ENCODE measurements around the gene ST3GAL3.
"Not testable (repeated sequence)": the region's sequence is repeated elsewhere in the genome, so short reads cannot be mapped to it uniquely, and the experiment has no call there.

ST3GAL3 gene

DNA sequence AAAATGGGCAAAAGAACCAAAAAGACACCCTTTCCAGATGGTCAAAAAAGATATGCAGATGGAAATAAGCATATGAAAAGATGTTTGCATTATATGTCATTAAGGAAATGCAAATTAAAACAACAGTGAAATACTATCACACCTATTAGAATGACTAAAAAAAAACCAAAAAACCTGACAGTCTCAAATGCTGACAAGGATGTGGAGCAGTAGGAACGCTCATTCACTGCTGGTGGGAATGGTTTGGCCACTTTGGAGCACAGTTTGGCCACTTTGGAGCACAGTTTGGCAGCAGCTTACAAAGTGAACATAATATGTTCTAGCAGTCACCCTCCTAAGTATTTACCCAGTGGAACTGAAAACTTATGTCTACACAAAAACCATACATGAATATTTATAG, 121.2 kb downstream of the ST3GAL3 start:
- no peak for DNase-seq

- DNase-seq, result no peak
These were observed 123.5 kb downstream of the ST3GAL3 start for GRCh38 chr1:43830802-43831201.

DNA sequence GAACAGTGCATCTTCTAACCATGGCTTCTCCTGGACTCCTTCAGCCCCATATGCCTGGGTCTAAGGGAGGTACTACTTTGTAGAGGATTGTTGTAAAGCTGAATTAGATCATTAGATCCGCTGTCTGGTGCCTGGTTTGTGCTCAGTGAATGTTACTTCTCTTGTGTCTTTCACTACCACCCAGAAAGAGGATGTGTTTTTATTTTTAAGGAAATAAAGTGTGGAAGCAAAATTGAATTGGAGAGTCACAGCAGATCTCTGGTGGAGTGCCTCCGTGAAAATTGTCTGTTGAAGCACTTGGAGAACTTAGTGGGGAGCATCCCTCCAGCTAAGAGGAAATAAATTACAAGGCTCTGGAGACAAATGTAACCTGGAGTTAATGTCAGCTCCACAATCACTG, 124.5 kb downstream of the ST3GAL3 start:
- DNase-seq, result no peak

- no peak for DNase-seq
These were observed 124.9 kb downstream of the ST3GAL3 start for GRCh38 chr1:43832255-43832654.

DNA sequence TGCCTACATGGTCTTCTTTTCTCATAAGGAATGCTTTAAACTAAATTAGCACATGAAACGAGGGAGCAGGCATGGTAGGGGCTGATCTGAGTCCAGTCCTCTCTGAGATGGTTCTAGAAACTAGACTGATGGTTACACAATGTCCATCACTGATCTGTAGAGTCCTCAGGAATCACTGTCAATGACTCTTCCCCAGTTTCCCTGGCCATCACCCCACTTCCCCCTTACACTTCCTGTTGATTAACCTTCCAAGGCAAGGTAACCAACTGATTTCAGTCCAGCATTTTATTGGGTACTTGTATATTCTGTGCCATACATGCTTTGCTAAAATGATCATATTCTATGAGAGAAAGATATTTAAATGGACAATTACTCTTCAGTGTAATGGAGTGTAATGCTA, 125.7 kb downstream of the ST3GAL3 start:
- DNase-seq, result no peak

GRCh38 chr1:43833902-43834279, 126.6 kb downstream of the ST3GAL3 start:
- not testable (repeated sequence) for DNase-seq

GRCh38 chr1:43834280-43835081, 127.1 kb downstream of the ST3GAL3 start:
- no peak for DNase-seq

- no peak for DNase-seq
These were observed 128.0 kb downstream of the ST3GAL3 start for GRCh38 chr1:43835082-43836021.

DNA sequence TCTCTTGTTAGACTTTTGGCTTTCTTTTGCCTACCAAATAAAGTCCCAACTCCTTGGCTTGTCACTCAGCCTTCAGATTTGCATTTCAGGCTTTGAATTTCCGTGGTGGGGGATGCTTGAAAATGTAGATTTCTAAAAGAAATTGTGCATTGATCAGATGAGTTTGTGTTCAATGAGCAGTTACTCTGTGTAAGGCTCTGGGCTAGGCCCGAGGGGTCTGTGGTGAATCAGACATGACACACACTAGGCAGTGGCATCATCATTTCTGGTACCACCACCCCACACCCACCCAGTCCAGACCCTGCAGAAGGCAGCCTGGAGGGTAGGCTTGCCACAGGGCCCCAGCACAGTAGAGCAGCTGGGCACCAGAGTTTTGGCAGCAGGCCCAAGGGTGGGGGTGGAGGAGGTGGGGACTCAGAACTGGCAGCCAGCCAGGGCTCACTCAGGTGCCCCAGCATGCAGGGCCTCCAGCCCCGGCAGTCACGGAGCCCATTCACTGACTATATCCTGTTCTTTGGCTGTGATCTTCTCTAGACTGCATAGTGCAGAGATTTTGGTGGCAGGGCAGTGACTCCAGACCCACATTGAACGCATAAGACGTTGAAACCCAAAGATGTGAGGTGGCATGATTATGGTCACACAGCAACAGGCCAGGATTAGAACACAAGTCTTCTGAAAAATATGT, 129.1 kb downstream of the ST3GAL3 start:
- DNase-seq, result peak; percentile 97

DNA sequence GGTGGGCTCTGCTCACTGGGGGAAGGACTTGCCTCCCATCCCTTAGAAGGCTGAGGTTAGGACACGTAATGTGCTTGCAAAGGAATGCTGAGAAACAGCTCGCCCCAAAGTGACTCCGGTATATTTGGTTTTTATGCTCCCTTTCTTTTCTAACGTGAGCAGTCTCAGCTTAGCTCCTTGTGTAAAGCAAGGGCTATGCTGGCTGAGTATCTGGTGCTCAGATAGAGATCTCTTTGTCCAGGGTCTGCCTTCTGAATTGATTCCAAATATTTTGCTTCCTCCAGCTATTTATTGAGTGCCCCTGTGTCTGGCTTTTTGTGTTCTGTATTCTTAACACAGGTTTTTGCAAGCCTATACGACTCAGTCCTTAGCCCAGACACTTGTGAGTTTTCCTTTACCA, 131.7 kb downstream of the ST3GAL3 start:
- DNase-seq, result no peak

DNA sequence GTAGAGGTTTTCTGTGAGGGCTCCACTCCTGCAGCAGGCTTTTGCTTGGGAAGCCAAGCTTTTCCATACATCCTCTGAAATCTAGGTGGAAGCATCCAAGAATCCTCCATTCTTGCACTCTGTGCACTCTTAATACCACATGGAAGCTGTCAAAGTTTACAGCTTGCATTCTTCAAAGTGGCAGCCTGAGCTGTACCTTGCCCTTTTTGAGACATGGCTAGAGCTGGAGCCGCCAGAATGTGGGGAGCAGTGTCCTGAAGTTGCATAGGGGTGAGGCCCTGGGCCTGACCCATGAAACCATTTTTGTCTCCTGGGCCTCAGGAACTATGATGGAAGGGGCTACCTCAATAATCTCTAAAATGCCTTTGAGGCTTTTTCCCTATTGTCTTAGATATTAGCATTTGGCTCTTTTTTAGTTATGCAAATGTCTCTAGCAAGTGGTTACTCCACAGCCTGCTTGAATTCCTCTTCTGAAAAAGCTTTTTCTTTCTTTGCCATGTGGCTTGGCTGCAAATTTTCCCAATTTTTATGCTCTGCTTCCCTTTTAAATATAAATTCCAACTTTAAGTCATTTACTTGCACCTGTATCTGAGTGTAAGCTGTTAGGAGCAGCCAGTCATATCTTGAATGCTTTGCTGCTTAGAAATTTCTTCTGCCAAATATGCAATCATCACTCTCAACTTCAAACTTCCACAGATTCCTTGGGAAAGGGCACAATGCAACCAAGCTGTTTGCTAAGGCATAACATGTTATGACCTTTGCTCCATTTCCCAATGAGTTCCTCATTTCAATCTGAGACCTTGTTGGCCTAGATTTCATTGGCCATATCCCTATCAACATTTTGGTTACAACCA, 134.2 kb downstream of the ST3GAL3 start:
- DNase-seq, result no peak

DNA sequence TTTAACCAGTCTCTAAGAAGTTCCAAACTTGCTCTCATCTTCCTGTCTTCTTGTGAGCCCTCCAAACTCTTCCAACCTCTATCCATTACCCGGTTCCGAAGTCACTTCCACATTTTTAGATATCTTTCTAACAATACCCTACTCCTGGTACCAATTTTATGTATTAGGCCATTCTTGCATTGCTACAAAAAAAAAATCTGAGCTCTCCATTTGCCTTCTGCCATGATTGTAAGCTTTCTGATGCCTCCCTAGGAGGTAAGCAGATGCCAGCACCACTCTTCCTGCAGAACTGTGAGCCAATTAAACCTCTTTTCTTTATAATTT, 134.8 kb downstream of the ST3GAL3 start:
- no peak for DNase-seq

DNA sequence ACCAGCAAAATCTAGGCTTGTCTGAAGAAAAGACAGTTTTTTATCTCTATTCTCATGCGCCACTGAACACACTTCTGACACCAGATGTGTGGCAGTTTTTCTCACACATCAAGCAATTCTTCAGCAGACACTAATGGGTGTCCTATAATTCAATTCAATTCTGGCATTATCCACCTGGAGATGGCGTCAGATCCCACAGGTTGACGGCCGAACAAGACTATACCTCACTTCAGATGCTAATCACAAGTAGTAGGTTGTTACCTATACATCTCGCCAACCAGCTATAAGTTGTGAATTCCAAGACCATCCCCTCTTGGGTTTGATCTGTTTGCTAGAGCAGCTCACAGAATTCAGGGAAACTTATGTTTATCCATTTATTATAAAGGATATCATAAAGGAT, 136.3 kb downstream of the ST3GAL3 start:
- DNase-seq, result no peak

DNA sequence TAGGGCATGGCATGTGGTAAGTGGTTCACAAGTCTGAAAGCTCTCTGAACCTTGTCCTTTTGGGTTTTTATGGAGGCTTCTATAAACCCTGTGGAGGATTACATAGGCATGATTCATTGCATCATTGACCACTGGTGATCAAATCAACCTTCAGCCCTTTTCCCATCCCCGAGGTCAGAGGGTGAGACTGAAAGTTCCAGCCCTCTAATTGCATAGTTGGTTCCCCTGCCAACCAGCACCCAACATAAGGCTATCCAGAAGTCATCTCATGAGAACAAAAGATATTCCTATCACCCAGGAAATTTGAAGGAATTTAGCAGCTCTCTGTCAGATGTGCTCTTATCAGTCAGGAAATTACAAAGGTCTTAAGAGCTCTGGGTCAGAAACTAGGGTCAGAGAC, 136.8 kb downstream of the ST3GAL3 start:
- DNase-seq, result no peak

DNA sequence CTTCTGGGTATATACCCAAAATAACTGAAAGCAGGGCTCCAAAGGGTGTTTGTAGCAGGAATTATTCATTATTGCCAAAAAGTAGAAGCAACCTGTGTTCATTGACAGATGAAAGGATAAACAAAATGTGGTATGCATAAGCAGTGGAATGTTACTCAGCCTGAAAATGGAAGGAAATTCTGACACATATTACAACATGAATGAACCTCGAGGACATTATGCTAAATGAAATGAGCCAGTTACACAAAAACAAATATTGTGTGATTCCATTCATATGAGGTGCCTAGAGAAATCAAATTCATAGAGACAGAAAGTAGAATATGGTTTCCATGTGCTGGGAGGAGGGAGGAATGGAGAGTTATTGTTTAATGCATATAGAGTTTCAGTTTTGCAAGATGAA, 140.0 kb downstream of the ST3GAL3 start:
- DNase-seq, result no peak

DNA sequence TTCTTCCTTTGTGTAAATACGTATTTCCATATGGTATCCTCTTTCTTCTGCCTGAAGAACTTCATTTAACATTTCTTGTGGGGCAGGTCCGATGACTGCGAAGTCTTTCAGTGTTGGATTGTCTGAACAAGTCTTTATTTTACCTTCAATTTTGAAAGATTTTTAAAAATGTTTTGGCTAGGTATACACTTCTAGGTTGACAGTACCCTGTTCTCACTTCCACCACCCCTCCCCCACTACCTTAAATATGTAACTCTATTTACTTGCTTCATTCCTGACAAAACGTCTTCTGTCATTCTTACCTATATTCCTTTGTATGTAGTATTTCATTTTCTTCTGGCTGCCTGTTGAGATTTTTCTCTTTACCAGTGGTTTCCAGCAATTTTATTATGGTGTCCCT, 140.5 kb downstream of the ST3GAL3 start:
- no peak for DNase-seq

GRCh38 chr1:43849670-43850069, 142.3 kb downstream of the ST3GAL3 start:
- DNase-seq, result no peak

- no peak for DNase-seq
These were observed 143.4 kb downstream of the ST3GAL3 start for GRCh38 chr1:43850591-43851233.

DNA sequence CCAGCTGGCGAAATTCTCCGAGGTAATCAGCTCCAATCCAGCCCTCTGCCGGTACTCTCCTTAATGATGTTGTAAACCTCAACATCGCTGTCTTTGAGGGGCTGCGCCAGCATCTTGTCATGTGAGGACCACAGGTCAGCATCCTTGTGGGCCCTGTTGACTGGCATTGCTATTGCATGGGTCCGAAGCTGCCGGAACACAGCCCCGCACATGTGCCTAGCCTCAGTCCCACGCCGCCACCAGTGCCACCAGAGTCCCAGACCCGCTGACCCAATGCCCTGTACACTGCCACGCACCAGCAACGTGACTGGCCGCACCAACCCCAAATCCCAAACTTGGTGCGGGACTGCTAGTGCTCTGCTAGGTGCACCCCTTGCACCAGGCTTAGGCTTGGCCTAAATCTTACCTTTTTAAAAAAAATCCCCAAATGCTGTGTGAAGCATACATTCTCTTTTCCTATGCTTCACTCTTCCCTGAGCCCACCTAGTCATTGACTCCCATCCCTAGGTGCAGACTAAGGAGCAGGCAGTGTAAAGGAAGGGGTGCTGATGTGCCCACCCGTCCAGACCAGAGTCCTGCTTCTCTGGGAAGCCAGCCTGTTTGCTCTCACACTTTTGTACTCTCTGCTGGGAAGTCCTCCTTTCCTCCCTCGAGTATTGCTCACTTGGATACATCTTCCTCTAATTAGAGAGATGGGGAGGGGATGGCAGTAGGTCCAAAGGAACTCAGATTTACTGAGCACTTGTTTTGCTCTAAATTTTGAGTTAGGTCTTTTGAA, 144.4 kb downstream of the ST3GAL3 start:
- DNase-seq, result no peak

GRCh38 chr1:43853161-43853921, 146.0 kb downstream of the ST3GAL3 start:
- DNase-seq, result peak; percentile 87

DNA sequence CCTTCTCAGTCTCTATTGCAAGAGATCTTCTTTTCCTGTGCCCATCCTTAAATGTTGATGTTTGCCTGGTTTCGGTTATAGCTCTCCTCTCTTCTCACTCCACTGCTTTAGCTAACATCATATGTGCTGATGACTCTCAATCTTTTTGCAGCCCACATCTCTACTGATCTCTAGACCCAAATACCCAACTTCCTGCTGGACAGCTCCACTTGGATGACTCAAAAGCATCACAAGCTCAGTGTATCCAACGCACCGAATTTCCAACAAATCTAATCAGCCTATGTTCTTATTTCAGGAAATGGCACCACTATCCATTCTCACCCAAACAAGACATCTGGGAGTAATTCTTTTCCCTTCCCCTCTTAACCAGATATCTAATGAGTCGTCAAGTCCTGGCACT, 147.1 kb downstream of the ST3GAL3 start:
- no peak for DNase-seq

Measured in NCI-H1092 (cell line).